GM12878 (cell line): Measurements from ENCODE around the gene SF3B5. TPM values are rescaled to one million over a fixed set of nuclear protein-coding genes. Genes with fewer than 3 reads are reported as not detected.

ENCODE experiments used
- ATAC-seq: fragments of 200-7000 bp; cut with Tn5 transposase; 3 replicates; pipeline ENCODE4 v1.9.1; 2020; ENCODE audit warnings: mild to moderate bottlenecking, moderate library complexity
- BruUV-seq: library from RNA; stranded (reverse); fragments of 400-500 nt; replicated peaks from 2 replicates; lab custom pipeline; 2021; lab: Mats Ljungman, UMichigan
- CTCF ChIA-PET: fragments of 300-600 bp; sonication (Branson Sonifier 250); formaldehyde crosslinking; extraction: SDS; loops from one replicate; lab custom pipeline; 2021; ENCODE audit warnings: inconsistent platforms; lab: Yijun Ruan, JAX
- POLR2A ChIA-PET: fragments of 350-600 bp; formaldehyde crosslinking; extraction: SDS; loops from one replicate; lab custom pipeline; 2021; ENCODE audit warnings: inconsistent platforms; lab: Charles Lee
- RAD21 ChIA-PET: fragments of 300-600 bp; sonication (Branson Sonifier 250); formaldehyde crosslinking; loops from one replicate; lab custom pipeline; 2023; ENCODE audit warnings: antibody characterized with exemption; ENCODE audit not compliant: unreplicated experiment; lab: Charles Lee
- SMC1A ChIA-PET: fragments of 300-600 bp; sonication (Branson Sonifier 250); formaldehyde crosslinking; loops from one replicate; lab custom pipeline; 2023; ENCODE audit not compliant: unreplicated experiment, uncharacterized antibody; lab: Charles Lee
- DNase-seq: peaks from one replicate; pipeline ENCODE4 v3.0.0-alpha.2; 2011; ENCODE audit warnings: low read depth, low spot score
- FAIRE-seq: peaks from 3 replicates; lab custom pipeline; 2011; peaks lifted over from hg19 to GRCh38; lab: Jason Lieb, UNC
- H2AFZ ChIP-seq: 2 replicates; pipeline ENCODE4 v1.6.0; 2011; ENCODE audit warnings: low read depth, low read length, control low read depth; ENCODE audit not compliant: control insufficient read depth
- H3K27ac ChIP-seq: 2 replicates; pipeline ENCODE4 v1.5.1; 2011; ENCODE audit warnings: control low read depth; ENCODE audit not compliant: control insufficient read depth, insufficient read depth
- H3K27me3 ChIP-seq, 2 experiments: replicated peaks in 1 of 2; 2 replicates each; pipeline versions ENCODE4 v1.6.0 to v1.6.1; 2011; ENCODE audit warnings: low read length in 1 of 2; ENCODE audit not compliant: control insufficient read depth in 2 of 2, insufficient read depth in 2 of 2
- H3K36me3 ChIP-seq, 2 experiments: 2 replicates each; pipeline ENCODE4 v1.5.1; 2011; ENCODE audit warnings: low read length in 1 of 2; ENCODE audit not compliant: control insufficient read depth in 2 of 2, insufficient read depth in 2 of 2
- H3K4me1 ChIP-seq: 2 replicates; pipeline ENCODE4 v1.6.1; 2011; ENCODE audit warnings: mild to moderate bottlenecking, low read length, moderate library complexity, mixed read lengths; ENCODE audit not compliant: control insufficient read depth, insufficient read depth
- H3K4me2 ChIP-seq: 2 replicates; pipeline ENCODE4 v1.6.0; 2011; ENCODE audit warnings: control low read depth; ENCODE audit not compliant: control insufficient read depth, insufficient read depth
- H3K4me3 ChIP-seq: fragments of 200-600 bp; sonication (generic); 2 replicates; pipeline ENCODE4 v1.5.1; 2016
- H3K79me2 ChIP-seq: 2 replicates; pipeline ENCODE4 v1.6.0; 2011; ENCODE audit warnings: low read length; ENCODE audit not compliant: control insufficient read depth, insufficient read depth
- H3K9ac ChIP-seq: 2 replicates; pipeline ENCODE4 v1.8.0; 2011; ENCODE audit warnings: low read length, control low read depth, mixed read lengths; ENCODE audit not compliant: control insufficient read depth, insufficient read depth
- H3K9me3 ChIP-seq: replicated peaks from 3 replicates; pipeline ENCODE4 v1.5.1; 2011; ENCODE audit warnings: mild to moderate bottlenecking, low read length; ENCODE audit not compliant: control insufficient read depth, insufficient read depth
- H4K20me1 ChIP-seq: 2 replicates; pipeline ENCODE4 v1.6.0; 2011; ENCODE audit not compliant: control insufficient read depth, insufficient read depth
- CREM ChIP-seq: IDR thresholded peaks from 2 replicates; pipeline ENCODE4 v1.6.1; 2014; ENCODE audit warnings: antibody characterized with exemption, low read depth
- GATAD2B ChIP-seq: fragments of 450-650 bp; conservative IDR thresholded peaks from 2 replicates; pipeline ENCODE4 v1.6.1; 2017; ENCODE audit warnings: low read depth, mild to moderate bottlenecking, moderate library complexity
- WGBS: methylation state at CpG from one replicate; pipeline ENCODE4 v1.1.6; 2016; ENCODE audit warnings: low lambda C conversion rate; ENCODE audit not compliant: insufficient replicate concordance, insufficient coverage; ENCODE audit errors: missing lambda C conversion rate; 5-methylcytosine and 5-hydroxymethylcytosine counted together
- in situ Hi-C: fragments of 300-500 bp; cut with MboI; formaldehyde crosslinking; loops from 9 replicates; pipeline ENCODE4 v1.14.3; 2018; ENCODE audit warnings: mixed read lengths
- intact Hi-C: fragments of 100-400 bp; cut with micrococcal nuclease; formaldehyde crosslinking; loops from one replicate; pipeline ENCODE4 v1.14.2; 2022; ENCODE audit not compliant: unreplicated experiment
- polyA plus RNA-seq, 11 experiments: library from polyadenylated mRNA; depleted of rRNA in 4 of 11; unstranded in 6 of 11; stranded (reverse) in 5 of 11; fragments of >200 nt; fragmentation: Nextera tagmentation in 4 of 11; fragmentation: Illumina TruSeq in 1 of 11; extraction: Ambion mirVana in 4 of 11; extraction: Trizol in 1 of 11; gene quantifications; 1 replicate in 1 of 11; 2 replicates in 10 of 11; pipeline versions ENCODE4 v1.2.1 to v1.2.3, GENCODE V29; 2011 to 2016; ENCODE audit warnings: inconsistent platforms in 2 of 11, missing spikeins in 2 of 11, low read depth in 1 of 11
- total RNA-seq, 4 experiments: library from RNA; depleted of rRNA in 3 of 4; stranded (reverse); fragments of >200 nt in 3 of 4; fragmentation: Illumina TruSeq in 1 of 4; extraction: Trizol in 1 of 4; gene quantifications; 2 replicates each; pipeline versions ENCODE4 v1.2.1 to v1.2.3, GENCODE V29; 2013 to 2021
- TF ChIP-seq, protein P1 (sequence below): IDR thresholded peaks from 2 replicates; pipeline ENCODE4 v1.6.1; 2012; ENCODE audit warnings: low read depth, low read length, improper control_type of control experiment
- TF ChIP-seq, protein P2 (sequence below): fragments of 450-650 bp; IDR thresholded peaks from 2 replicates; pipeline ENCODE4 v1.6.1; 2018; ENCODE audit warnings: borderline replicate concordance, mild to moderate bottlenecking; ENCODE audit not compliant: partially characterized antibody
- TF ChIP-seq, protein P3 (sequence below): fragments of 450-650 bp; IDR thresholded peaks from 2 replicates; pipeline ENCODE4 v1.6.1; 2016; ENCODE audit warnings: mild to moderate bottlenecking

SF3B5 gene
- total and polyA plus RNA-seq, 10 of the 15 experiments (the other 5 are each of a cell fraction or from before 2014, with no cell fraction given), result 220 to 864 (median 341) TPM

DNA sequence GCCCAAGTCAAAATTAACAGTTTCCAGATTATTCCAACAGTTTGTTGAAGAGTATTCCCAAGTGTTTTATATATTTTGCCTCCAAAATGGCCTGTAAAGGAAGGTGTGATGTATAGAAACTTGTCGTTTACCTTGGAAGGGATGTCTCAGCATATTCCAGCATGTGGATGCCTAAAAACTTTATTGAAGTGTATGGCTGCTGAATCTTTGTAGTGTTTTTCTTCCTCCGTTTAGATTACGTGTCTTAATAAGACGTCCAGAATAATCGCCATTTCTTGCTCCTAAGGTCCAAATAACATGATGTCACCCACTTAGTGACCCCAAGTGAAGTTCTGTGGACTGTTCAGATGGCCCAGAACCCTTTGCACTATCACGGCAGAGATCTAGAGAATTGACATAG, 18.0 kb upstream of the SF3B5 start (continued):
- TF ChIP-seq, protein P1, sequence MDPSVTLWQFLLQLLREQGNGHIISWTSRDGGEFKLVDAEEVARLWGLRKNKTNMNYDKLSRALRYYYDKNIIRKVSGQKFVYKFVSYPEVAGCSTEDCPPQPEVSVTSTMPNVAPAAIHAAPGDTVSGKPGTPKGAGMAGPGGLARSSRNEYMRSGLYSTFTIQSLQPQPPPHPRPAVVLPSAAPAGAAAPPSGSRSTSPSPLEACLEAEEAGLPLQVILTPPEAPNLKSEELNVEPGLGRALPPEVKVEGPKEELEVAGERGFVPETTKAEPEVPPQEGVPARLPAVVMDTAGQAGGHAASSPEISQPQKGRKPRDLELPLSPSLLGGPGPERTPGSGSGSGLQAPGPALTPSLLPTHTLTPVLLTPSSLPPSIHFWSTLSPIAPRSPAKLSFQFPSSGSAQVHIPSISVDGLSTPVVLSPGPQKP, result no peak

DNA sequence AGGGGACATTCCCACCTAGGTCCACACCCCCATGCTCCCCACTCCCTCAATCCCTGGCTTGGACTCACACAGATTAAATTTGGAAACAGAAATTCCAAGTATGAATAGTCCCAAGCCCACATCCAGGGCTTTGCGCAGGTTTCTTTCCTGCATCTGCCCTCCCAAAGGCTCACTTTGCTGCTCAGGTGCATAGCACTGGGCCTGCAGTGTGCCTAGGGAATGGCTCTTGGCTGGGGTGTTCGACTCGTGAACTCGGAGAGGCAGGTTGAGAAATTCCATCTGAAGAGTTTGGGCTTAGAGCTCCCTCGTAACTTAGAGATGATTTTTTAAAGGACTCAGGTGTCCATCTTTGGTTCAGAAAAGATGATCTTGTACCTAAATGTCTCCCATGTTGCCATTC, 14.8 kb upstream of the SF3B5 start:
- no peak overlapping the region for H3K4me2 ChIP-seq
- SMC1A ChIA-PET, result interaction anchor here (0.6 to 6.6 kb wide), 5 partner anchors 10 to 1883 kb away, joined by 3 to 125 read pairs (median 4); no protein-coding TSS in a partner anchor
- intact Hi-C loops, result no loop called here
- no peak for ATAC-seq
- TF ChIP-seq CREM (no peak), GATAD2B (no peak)
- TF ChIP-seq, protein P2, sequence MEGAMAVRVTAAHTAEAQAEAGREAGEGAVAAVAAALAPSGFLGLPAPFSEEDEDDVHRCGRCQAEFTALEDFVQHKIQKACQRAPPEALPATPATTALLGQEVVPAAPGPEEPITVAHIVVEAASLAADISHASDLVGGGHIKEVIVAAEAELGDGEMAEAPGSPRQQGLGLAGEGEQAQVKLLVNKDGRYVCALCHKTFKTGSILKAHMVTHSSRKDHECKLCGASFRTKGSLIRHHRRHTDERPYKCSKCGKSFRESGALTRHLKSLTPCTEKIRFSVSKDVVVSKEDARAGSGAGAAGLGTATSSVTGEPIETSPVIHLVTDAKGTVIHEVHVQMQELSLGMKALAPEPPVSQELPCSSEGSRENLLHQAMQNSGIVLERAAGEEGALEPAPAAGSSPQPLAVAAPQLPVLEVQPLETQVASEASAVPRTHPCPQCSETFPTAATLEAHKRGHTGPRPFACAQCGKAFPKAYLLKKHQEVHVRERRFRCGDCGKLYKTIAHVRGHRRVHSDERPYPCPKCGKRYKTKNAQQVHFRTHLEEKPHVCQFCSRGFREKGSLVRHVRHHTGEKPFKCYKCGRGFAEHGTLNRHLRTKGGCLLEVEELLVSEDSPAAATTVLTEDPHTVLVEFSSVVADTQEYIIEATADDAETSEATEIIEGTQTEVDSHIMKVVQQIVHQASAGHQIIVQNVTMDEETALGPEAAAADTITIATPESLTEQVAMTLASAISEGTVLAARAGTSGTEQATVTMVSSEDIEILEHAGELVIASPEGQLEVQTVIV, result no peak
- TF ChIP-seq, protein P3, sequence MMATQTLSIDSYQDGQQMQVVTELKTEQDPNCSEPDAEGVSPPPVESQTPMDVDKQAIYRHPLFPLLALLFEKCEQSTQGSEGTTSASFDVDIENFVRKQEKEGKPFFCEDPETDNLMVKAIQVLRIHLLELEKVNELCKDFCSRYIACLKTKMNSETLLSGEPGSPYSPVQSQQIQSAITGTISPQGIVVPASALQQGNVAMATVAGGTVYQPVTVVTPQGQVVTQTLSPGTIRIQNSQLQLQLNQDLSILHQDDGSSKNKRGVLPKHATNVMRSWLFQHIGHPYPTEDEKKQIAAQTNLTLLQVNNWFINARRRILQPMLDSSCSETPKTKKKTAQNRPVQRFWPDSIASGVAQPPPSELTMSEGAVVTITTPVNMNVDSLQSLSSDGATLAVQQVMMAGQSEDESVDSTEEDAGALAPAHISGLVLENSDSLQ, result no peak
- TF ChIP-seq, all 136 proteins: peak for 0
- ChIA-PET RAD21 (interaction anchor here (1.4 to 1.6 kb wide), 2 partner anchors 106 to 109 kb away, joined by 3 to 7 read pairs; no protein-coding TSS in a partner anchor), CTCF (interaction anchor here (1.5 to 6.6 kb wide), 2 partner anchors 107 to 117 kb away, joined by 3 to 142 read pairs; no protein-coding TSS in a partner anchor), POLR2A (no interaction called here)
- no peaks in the 10 kb centered on the region for H3K4me1 ChIP-seq
- H3K27me3 ChIP-seq, result no peaks in the 10 kb centered on the region; a peak in 1 of 4 replicates
- no peaks in the 10 kb centered on the region for H4K20me1 ChIP-seq
- no TSS peak for BruUV-seq
- H3K36me3 ChIP-seq, result no peaks in the 10 kb centered on the region
- H3K9me3 ChIP-seq, result no peaks in the 10 kb centered on the region
- H3K4me3 ChIP-seq, result no peak overlapping the region
- DNase-seq (no peak), FAIRE-seq (no peak)
- WGBS, result 94% methylated on average over 5 of the region's 5 CpGs
- in situ Hi-C loops, result no loop called here
- H3K27ac ChIP-seq, result no peak overlapping the region
- no peak overlapping the region for H3K9ac ChIP-seq
- no peak overlapping the region for H2AFZ ChIP-seq
- H3K79me2 ChIP-seq, result no peaks in the 10 kb centered on the region
